Measurements from ENCODE around the gene ITIH5.

Gene ITIH5

GRCh38 chr10:7580520-7580919, 86.2 kb downstream of the ITIH5 start:
- no peak for DNase-seq

GRCh38 chr10:7579681-7580080, 87.1 kb downstream of the ITIH5 start:
- DNase-seq = no peak

- no peak for DNase-seq
These were observed 89.2 kb downstream of the ITIH5 start for GRCh38 chr10:7577579-7577978.

GRCh38 chr10:7577176-7577575, 89.6 kb downstream of the ITIH5 start:
- DNase-seq = no peak

- DNase-seq = no peak
These were observed 90.4 kb downstream of the ITIH5 start for GRCh38 chr10:7576340-7576739.

- no peak for DNase-seq
These were observed 94.4 kb downstream of the ITIH5 start for GRCh38 chr10:7572391-7572790.

- no peak for DNase-seq
These were observed 94.8 kb downstream of the ITIH5 start for GRCh38 chr10:7571981-7572380.

GRCh38 chr10:7567911-7568620, 98.7 kb downstream of the ITIH5 start:
- DNase-seq = no peak

GRCh38 chr10:7566891-7567290, 99.9 kb downstream of the ITIH5 start:
- DNase-seq = no peak

- no peak for DNase-seq
These were observed 100.9 kb downstream of the ITIH5 start for GRCh38 chr10:7565871-7566270.

GRCh38 chr10:7563770-7564169, 103.0 kb downstream of the ITIH5 start:
- no peak for DNase-seq

- no peak for DNase-seq
These were observed 103.4 kb downstream of the ITIH5 start for GRCh38 chr10:7563368-7563767.

- no peak for DNase-seq
These were observed 104.8 kb downstream of the ITIH5 start for GRCh38 chr10:7561985-7562384.

- DNase-seq = no peak
These were observed 105.4 kb downstream of the ITIH5 start for GRCh38 chr10:7561216-7561893.

- DNase-seq = no peak
These were observed 106.2 kb downstream of the ITIH5 start for GRCh38 chr10:7560519-7560918.

- no peak for DNase-seq
These were observed 107.4 kb downstream of the ITIH5 start for GRCh38 chr10:7559386-7559785.

- no peak for DNase-seq
These were observed 108.7 kb downstream of the ITIH5 start for GRCh38 chr10:7558036-7558435.

- DNase-seq = no peak
These were observed 113.2 kb downstream of the ITIH5 start for GRCh38 chr10:7553531-7553930.

GRCh38 chr10:7551950-7552716, 114.6 kb downstream of the ITIH5 start:
- DNase-seq = no peak

GRCh38 chr10:7551289-7551688, 115.5 kb downstream of the ITIH5 start:
- no peak for DNase-seq

- no peak for DNase-seq
These were observed 116.8 kb downstream of the ITIH5 start for GRCh38 chr10:7550013-7550412.

- DNase-seq = no peak
These were observed 118.9 kb downstream of the ITIH5 start for GRCh38 chr10:7547829-7548228.

GRCh38 chr10:7547206-7547605, 119.6 kb downstream of the ITIH5 start:
- no peak for DNase-seq

- DNase-seq = no peak
These were observed 120.3 kb downstream of the ITIH5 start for GRCh38 chr10:7546385-7546967.

Measured in SW 1271 (cell line).